GM19463 (cell line): ENCODE measurements around the gene RET.

Experiments used
- ATAC-seq: cut with Tn5 transposase; IDR thresholded peaks from one replicate; pipeline ENCODE4 v1.9.1; 2021; ENCODE audit warnings: mild to moderate bottlenecking, moderate library complexity; ENCODE audit not compliant: unreplicated experiment

RET gene

GRCh38 chr10:43061331-43061730 is 15.5 kb upstream of the RET start:
- no peak for ATAC-seq

DNA sequence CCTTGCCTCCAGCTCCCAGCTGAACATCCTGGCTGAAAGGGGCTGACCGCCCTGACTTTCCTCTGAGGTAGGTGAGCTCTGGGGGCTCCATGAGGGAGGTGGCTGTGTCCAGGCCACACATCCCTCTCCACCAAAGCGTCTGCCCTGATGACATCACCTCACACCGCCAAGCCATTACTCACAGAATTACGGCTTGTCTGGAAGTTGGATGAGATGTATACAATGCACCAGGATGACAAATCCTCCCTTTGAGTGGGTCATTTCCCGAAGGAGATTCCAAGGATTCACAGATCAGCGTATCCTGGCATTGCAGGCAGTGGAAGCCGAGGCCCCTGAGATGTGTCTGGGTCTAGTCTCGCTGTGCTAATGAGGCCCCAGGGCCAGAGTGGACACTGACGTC is 15.1 kb upstream of the RET start:
- no peak for ATAC-seq

GRCh38 chr10:43062402-43063160 is 14.3 kb upstream of the RET start:
- no peak for ATAC-seq

DNA sequence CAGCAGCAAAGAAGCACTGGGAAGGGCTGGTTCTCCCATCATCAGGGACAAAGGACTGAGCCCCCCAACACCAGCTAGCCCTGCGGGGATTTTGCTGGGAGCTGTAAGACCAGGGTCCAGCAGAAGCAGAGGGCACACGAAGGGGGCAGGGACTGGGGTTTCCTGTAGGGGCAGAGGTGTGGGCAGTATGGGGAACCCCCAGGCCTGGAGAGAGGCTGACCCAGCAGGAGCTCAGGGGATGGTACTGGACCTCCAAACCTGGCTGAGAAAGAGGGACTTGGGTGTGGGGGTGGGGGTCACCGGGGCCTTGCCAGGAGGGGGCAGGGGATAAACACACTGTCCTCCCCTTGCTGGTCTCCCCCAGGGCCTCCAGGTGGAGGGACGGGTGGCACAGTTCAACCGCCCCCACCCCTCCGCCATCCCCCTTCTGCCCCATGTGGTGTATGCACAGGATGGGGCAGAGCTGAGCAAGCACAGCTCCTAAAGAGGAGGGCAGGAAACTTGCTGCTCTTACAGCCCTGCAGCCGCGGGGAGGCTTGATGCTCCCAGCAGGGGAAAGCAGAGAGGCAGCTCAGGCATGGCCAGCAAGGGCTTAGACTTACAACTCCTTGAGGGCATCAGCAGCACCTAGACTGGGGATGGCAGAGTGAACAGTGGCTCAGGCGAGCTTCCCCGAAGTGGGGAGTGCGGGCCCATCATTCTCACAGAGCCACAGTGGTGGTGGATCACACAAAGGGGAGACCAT is 12.4 kb upstream of the RET start:
- no peak for ATAC-seq

- no peak for ATAC-seq
These were observed 11.6 kb upstream of the RET start for GRCh38 chr10:43065234-43065633.

DNA sequence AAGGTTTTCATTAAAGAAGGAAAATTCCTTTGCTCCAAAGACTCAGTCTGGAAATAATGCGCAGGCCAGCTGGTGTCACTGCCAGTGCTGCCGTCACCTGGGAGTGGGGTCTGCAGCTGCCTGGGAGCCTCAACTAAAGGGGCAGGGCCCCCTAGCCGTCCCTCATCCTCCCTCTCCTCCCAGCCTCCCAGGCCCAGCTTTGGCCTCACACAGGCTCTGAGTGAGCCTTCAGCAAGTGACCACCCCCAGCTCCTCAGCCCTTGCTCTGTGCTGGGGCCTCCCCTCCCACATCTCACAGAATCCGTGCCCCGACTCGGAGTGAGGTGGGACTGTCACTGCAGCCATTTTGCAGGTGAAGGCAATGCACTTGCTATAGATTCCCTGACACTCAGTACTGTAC is 11.1 kb upstream of the RET start:
- no peak for ATAC-seq

DNA sequence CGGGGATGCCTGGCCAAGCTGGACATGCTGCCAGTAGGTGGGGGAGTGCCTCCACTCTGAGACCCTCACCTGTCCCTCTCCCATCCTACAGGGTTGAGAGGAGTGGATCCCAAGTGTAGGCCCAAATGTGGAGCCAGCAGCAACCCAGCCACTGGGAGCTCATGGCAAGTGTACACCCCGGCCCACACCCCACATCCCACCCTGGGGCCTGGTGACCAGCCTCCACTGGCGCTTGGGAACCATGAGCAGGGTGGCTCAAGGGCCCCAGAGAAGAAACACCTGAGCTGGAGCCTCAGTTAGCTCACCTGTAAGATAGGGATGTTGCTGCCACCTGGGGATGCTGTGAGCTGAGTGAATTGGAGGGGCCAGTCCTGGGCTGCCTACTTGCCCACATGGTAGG is 10.4 kb upstream of the RET start:
- ATAC-seq, result no peak

GRCh38 chr10:43067391-43068135 is 9.3 kb upstream of the RET start:
- no peak for ATAC-seq

GRCh38 chr10:43068136-43068395 is 8.8 kb upstream of the RET start:
- no peak for ATAC-seq

DNA sequence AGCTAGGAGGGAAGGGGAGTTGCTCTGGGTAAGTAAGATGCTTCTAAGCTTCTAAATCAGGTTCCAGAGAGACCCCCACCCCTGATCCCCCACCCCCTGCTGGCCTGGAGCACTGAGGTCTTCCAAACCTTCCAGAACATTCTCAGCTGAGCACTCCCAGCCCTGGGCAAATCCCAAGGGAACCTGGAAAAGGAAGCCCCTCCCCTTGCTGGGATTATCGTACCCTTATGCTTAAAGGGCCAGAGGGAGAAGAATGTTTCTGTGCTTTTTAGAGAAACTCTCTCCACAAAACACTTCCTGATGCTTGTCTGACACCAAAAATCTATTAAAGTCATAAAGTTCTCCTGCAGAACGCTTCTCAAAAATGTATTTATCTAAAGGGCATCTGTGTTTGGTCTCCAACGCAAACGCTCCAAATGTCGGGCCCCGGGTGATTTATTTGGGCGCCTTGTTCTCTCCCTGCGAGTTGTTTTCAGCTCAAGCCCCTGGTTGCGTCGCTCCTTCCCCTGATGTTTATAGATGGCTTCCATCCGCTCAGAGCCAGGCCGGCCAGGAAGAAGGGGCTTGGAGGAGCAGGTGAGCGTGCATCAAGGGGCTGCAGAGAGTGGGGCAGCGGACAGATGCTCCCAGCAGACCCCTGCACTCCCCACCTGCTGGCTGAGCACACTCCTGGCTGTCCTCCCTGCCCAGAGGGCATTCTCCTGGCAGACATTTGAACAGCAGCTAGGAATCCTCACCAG is 8.2 kb upstream of the RET start:
- ATAC-seq, result no peak

GRCh38 chr10:43069211-43069515 is 7.7 kb upstream of the RET start:
- no peak for ATAC-seq

DNA sequence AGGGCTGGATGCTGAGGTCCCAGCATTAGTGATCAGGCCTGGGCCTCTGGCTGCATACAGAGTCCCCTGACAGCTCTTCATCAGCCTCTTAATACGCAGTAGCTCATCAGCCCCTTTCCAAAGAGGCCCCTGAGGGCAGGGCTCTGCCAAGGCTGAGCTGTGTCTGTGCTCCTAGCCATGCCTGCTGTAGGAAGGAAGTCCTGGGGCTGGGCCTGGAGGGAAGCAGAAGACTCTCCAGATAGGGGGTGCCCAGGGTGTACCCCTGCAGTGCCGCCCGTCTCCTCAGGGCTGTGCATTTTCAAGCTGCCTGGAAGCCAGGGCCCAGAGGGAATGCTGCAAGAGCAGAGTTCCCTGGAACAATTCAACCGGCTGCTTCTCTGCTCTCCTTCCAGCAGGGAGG is 7.3 kb upstream of the RET start:
- no peak for ATAC-seq

DNA sequence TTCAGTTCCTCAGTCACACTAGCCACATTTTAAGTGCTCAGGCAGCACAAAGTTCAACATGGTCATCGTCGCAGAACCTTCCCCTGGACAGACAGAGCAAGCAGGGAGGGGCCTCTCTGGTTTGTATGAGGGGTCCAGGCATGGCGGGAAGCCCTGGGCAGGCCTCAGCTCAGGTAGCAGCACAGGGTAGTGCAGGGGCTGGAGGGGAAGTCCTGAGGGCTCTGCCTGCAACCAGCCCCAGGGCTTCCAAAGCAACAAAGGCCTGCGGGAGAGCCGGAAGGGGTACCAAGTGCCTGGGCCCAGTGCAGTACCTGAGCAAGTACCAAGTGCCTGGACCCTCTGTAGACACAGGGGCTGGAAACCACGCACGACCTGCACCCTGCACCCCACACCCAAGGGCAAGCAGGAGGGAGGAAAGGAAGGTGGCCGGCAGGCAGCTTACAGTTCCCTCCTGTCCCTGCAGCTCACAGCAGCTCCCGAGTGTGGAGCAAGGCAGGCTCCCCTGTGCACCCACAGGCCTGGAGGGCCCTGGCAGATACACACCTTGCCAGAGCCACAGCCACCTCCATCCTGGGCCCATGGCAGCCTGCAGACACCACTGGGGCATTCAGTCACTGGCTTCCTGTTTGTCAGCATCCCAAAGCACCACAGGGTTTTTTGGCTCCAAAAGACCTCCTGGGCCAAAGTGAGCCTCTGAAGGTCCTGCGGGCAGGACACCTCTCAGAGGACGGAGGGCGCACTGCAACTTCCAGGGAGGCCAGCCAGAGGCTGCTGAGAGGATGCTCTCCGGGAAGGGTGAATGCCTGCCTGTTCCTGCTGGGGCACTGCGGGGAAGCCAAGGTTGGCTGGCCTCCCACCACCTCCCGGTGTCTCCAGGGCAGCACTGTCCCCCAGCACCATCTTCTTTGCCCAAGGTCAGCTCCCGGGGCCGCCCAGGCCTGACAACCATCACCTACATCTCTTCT is 6.5 kb upstream of the RET start:
- no peak for ATAC-seq

DNA sequence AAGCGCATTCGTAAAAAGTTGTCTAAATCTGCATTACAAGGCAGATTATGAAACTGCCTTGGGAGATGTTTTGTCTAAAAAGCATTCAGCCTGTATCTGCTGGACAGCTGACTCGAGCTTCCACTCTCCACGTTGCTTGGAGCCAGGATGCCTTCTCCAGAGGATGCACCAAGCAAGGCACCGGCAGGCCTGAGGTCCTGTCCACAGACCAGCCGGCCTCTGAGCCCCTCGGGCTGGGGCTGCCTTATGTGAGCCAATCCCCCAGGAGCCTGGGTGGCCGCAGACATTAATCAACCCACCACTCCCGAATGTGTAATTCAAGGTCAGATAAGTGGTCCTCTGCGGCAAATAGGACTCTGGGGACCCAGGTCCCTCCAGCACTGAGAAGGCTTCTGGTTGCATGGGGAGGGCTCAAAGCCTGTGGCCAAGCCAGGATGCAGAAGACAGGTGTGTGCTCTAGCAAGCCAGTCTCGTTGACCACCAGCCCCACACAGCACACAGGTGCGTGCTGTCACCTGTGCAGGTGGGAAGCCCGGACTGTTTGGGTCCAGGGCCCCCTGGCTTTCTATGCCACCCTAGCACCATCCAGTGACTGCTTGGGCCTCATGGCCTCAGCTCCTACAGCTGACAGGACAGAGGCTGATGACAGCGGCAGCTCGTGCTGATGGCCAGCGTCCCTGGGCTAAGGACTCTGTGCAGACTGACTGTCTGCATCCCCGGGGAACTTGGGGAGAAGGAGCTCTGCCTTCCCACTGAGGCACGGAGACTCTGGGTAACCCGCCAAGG is 4.8 kb upstream of the RET start:
- ATAC-seq, result no peak

DNA sequence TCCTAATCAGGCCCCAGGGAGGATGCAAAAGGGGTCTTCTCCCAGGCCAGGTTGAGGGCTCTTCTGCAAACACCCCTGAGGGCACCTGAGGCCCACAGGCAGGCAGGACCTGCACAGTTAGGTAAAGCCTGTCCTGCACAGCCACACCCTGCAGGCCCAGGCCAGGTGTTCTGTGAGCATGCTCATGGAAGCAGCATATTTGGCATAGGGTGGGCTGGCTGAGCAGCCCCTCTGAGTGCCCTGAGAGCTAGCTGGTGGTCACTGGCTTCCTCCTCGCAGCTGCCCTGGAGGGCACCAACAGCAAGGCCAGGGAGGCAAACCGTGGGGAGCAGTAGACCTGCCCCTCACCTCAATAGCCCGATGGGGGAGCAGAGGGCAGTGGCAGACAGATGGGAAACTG is 3.7 kb upstream of the RET start:
- ATAC-seq, result no peak

DNA sequence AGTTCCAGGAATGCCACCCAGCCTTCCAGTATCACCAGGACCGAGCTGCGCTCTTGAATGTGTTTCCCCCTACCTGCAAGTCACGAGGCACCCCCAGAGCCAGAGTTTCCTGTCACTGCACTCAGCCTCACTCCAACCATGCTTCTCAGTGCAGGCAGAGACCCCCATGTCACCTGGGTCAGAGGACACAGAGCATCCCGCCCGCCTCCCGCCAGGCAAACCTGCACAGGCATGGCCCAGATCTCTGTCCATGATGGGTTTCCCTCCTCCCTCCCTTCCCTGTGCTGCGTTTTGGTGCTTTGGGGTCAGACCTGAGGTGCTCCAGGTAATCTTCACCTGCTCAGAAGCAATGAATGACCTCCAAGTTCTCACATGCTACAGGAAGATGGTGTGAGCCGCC is 3.1 kb upstream of the RET start:
- no peak for ATAC-seq

GRCh38 chr10:43074409-43074808 is 2.5 kb upstream of the RET start:
- ATAC-seq, result no peak

- ATAC-seq, result no peak
These were observed 1.9 kb upstream of the RET start for GRCh38 chr10:43074827-43075611.

- ATAC-seq, result no peak
These were observed 1.3 kb upstream of the RET start for GRCh38 chr10:43075612-43076003.
